Heart left ventricle (tissue), 16 donors: ENCODE results near the gene EXOC3L4. TPM values are rescaled to one million over a fixed set of nuclear protein-coding genes. Genes with fewer than 3 reads are reported as not detected.

Experiments used
- ATAC-seq, 4 donors: fragments of 200-7000 bp; cut with Tn5 transposase; one replicate each; pipeline ENCODE4 v1.9.1; 2020 to 2022; ENCODE audit warnings: moderate library complexity in 4 of 4, mild to moderate bottlenecking in 3 of 4, moderate number of reproducible peaks in 1 of 4
- DNase-seq, 5 donors: peaks; one replicate each; pipeline ENCODE4 v3.0.0-alpha.2; 2020
- H3K27ac ChIP-seq, 12 donors: fragments of 200-600 bp; sonication (generic) in 4 of 12; one replicate each; pipeline versions ENCODE4 v1.5.0 to v1.8.0; 2016 to 2022; ENCODE audit warnings: mild to moderate bottlenecking in 2 of 12
- H3K27me3 ChIP-seq, 9 donors: fragments of 200-600 bp; sonication (generic) in 2 of 9; one replicate each; pipeline versions ENCODE4 v1.5.1 to v1.8.0; 2016 to 2022; ENCODE audit warnings: mild to moderate bottlenecking in 3 of 9
- H3K36me3 ChIP-seq, 9 donors: fragments of 200-600 bp; sonication (generic) in 2 of 9; one replicate each; pipeline versions ENCODE4 v1.5.0 to v1.8.0; 2018 to 2022; ENCODE audit warnings: mild to moderate bottlenecking in 2 of 9
- H3K4me1 ChIP-seq, 12 donors: fragments of 200-600 bp; sonication (generic) in 4 of 12; one replicate each; pipeline versions ENCODE4 v1.5.0 to v1.8.0; 2016 to 2022; ENCODE audit warnings: mild to moderate bottlenecking in 3 of 12
- H3K4me3 ChIP-seq, 12 donors: fragments of 200-600 bp; sonication (generic) in 4 of 12; one replicate each; pipeline versions ENCODE4 v1.5.0 to v1.8.0; 2017 to 2022; ENCODE audit warnings: mild to moderate bottlenecking in 9 of 12, moderate library complexity in 4 of 12
- H3K9me3 ChIP-seq, 12 donors: fragments of 200-600 bp; sonication (generic) in 4 of 12; one replicate each; pipeline versions ENCODE4 v1.5.0 to v1.8.0; 2016 to 2022; ENCODE audit warnings: mild to moderate bottlenecking in 1 of 12
- POLR2A ChIP-seq, 2 donors: fragments of 450-650 bp; IDR thresholded peaks; one replicate each; pipeline ENCODE4 v1.6.1; 2017; ENCODE audit warnings: antibody characterized with exemption in 2 of 2, mild to moderate bottlenecking in 2 of 2, moderate library complexity in 2 of 2
- WGBS, 4 donors: extraction: QIAGEN DNeasy Blood & Tissue Kit in 2 of 4; methylation state at CpG; one replicate each; pipeline versions ENCODE4 v1.1.5 to v1.1.7; 2013 to 2018; 5-methylcytosine and 5-hydroxymethylcytosine counted together
- intact Hi-C, 10 donors: fragments of 100-400 bp; cut with DNase I; formaldehyde crosslinking; loops; one replicate each; pipeline versions ENCODE4 v1.11.1 to v1.14.2; 2022
- polyA plus RNA-seq, 2 donors: library from polyadenylated mRNA; stranded (reverse); fragments of 200-250 nt; gene quantifications; one replicate each; pipeline ENCODE4 v1.2.3, GENCODE V29; 2013
- total RNA-seq, 9 donors: library from RNA; depleted of rRNA in 2 of 9; stranded (reverse); fragments of >200 nt in 2 of 9; fragmentation: NEBNext Ultra II Directional in 3 of 9; extraction: Animal tissue kit (Norgen Biotek cat#: 25700) in 3 of 9; gene quantifications; one replicate each; pipeline versions ENCODE4 v1.1.0 to v1.2.4, GENCODE V29; 2016 to 2023
- TF ChIP-seq, protein P1 (sequence below), 12 donors: fragments of 200-600 bp; sonication (generic) in 4 of 12; IDR thresholded peaks; one replicate each; pipeline versions ENCODE4 v1.5.0 to v1.8.0; 2018 to 2022; ENCODE audit warnings: antibody characterized with exemption in 12 of 12, mild to moderate bottlenecking in 5 of 12
- donor health status: ischemic (EF 13 %, LVEDD 7.1; RV severe dilation, severe dysfunction).
- donor health status: healthy with polysubstance abuse.
- donor health status: DM: no; HTN: yes; CAD: no.
- donor health status: DM: no; HTN: no; CAD: no.
- donor health status: ischemic (EF 25% LVEDD 6.9; RV normal size, moderate dysfunction).
- donor health status: ischemic (EF 25% LVEDD 5.7; RV mildly dilated, moderate dysfunction).
- donor health status: healthy.
- donor health status: DM: yes; HTN: yes; CAD: no.
- donor health status: ischemic (EF 35%, LVEDD 5.7; RV mildly dilated, moderate dysfunction).
- donor health status: nonischemic (EF 11% LVEDD 7.7; RV severe dilation, severe dysfunction).
- donor health status: DM: yes; HTN: yes; CAD: no.
- donor health status: PGD.
- donor health status: ischemic (EF 29% LVEDD 5.4; RV normal size, mild dysfunction).
- donor health status: nonischemic (EF 23%, LVEDD 6.1; RV moderate dilation, normal function).

EXOC3L4 gene
- total and polyA plus RNA-seq, 11 donors = 0.21 to 3.2 (median 0.47) TPM; not detected in 5

DNA sequence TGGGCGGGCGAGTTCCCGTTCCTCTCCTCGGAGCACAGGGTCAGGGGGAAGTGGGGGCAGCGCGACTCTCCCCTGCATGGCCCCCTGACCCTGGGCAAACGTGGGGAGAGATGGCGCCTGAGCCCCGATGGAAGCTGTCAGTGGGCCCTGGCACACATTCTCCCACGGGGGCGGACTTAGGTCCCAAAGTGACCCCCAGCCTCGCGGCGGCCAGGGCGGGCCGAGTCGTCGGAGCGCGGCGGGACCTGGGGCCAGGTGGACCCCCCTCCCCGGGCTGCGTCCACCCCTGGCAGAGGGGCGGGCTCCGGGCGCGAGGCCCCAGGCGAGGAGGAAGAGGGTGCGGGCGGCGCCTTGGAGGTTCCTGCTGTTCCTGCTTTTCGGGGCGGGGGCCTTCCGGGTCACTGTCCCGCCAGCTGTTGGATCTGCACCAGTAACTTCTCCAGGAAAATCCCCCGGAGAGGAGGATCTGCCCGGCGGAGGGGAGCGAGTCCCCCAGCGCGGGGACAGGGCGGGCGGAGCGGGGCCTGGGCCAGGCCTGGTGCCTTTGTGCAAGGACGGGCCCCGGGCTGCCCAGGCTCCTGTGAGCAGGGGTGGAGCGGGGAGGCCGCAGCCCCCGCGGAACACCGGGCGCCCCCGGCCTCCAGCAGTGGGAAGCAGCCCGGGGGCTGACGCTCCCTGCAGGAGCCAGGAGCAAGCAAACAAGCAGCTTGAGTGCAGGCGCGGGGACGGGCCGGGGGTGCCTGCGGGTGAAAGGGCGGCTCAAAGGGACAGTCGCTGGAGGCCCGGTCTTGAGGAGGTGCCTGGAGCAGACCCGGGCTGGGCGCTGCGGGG is 44.0 kb downstream of the EXOC3L4 start:
- peaks cover 0 to 16% (median 4%) of the 10 kb centered on the region in 9 donors for H3K27me3 ChIP-seq
- DNase-seq (no peak), ATAC-seq (peak in 2 of 4 donors; percentile 28 to 37)
- intact Hi-C loops = no loop called here
- peaks cover 2 to 37% (median 20%) of the 10 kb centered on the region in 9 donors for H3K36me3 ChIP-seq
- TF ChIP-seq POLR2A (IDR thresholded peaks at IDR 0.05) = no peak
- TF ChIP-seq, protein P1, sequence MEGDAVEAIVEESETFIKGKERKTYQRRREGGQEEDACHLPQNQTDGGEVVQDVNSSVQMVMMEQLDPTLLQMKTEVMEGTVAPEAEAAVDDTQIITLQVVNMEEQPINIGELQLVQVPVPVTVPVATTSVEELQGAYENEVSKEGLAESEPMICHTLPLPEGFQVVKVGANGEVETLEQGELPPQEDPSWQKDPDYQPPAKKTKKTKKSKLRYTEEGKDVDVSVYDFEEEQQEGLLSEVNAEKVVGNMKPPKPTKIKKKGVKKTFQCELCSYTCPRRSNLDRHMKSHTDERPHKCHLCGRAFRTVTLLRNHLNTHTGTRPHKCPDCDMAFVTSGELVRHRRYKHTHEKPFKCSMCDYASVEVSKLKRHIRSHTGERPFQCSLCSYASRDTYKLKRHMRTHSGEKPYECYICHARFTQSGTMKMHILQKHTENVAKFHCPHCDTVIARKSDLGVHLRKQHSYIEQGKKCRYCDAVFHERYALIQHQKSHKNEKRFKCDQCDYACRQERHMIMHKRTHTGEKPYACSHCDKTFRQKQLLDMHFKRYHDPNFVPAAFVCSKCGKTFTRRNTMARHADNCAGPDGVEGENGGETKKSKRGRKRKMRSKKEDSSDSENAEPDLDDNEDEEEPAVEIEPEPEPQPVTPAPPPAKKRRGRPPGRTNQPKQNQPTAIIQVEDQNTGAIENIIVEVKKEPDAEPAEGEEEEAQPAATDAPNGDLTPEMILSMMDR (IDR thresholded peaks at IDR 0.05) = no peak
- peak overlapping the region in 9 of 12 donors; percentile 2 to 44 (median 35) for H3K4me3 ChIP-seq
- no peaks in the 10 kb centered on the region for H3K9me3 ChIP-seq
- H3K4me1 ChIP-seq = peaks cover 0 to 35% (median 16%) of the 10 kb centered on the region in 12 donors
- H3K27ac ChIP-seq = peak overlapping the region in 6 of 12 donors; percentile 0 to 42 (median 31)
- 39 to 57% (median 54%) methylated on average over 27 to 66 of the region's 66 CpGs for WGBS, 4 donors

DNA sequence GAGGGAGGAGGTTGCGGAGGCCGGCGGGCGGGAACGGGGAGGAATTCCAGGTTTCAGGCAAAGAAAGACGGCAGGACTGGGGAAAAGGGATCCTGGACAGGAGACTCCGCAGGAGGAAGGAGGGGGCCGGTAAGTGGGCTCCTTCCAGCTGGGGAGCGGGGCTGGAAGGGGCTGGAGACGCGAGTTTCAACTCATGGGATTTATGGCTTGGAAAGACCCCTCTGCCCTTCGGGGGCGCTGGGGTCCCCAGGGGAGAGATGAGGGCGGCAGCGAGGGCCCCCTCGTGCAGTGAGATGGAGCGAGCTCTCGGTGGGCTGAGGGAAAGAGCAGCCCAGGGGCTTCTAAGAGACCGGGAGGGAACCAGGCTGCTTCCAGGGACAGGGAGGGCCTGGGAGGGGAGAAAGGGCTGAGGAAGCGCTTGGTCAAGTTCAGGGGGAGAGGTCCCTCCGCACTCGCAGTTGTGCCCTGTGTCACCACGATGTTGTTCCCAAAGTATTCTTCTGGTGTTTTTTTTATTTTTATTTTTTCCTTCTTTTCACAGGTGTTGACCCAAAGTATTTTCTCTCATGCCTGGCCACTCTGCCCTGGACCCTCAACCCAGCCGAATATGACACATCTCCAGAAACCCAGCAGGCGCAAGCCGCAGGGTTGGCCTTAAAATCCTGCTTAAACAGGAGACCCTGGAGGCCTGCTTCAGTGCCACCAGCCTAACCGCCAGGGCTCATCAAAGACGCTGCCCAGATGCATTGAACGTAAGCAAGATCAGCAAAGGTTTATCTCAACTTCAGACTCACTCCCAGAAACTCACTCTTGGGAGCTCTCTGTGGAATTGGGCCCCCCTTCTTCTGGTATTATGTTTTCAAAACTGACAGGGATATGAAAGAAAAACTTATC is 44.9 kb downstream of the EXOC3L4 start:
- peak overlapping the region in 2 of 12 donors; percentile 40 to 42 for H3K27ac ChIP-seq
- TF ChIP-seq POLR2A (IDR thresholded peaks at IDR 0.05) = no peak
- TF ChIP-seq, protein P1 (IDR thresholded peaks at IDR 0.05) = no peak
- ATAC-seq = no peak
- 66 to 74% (median 69%) methylated on average over 29 of the region's 29 CpGs for WGBS, 4 donors
- peak overlapping the region in 9 of 12 donors; percentile 2 to 44 (median 35) for H3K4me3 ChIP-seq
- intact Hi-C loops = loop anchor here in 5 of 10 donors (2.0 to 5.0 kb wide), 2 partner anchors 32 to 35 kb away; no protein-coding TSS in a partner anchor
- no peak for DNase-seq
- peaks cover 0 to 35% (median 16%) of the 10 kb centered on the region in 12 donors for H3K4me1 ChIP-seq
- peaks cover 0 to 28% (median 13%) of the 10 kb centered on the region in 9 donors for H3K36me3 ChIP-seq
- peaks cover 0 to 25% (median 7%) of the 10 kb centered on the region in 9 donors for H3K27me3 ChIP-seq
- H3K9me3 ChIP-seq = no peaks in the 10 kb centered on the region

DNA sequence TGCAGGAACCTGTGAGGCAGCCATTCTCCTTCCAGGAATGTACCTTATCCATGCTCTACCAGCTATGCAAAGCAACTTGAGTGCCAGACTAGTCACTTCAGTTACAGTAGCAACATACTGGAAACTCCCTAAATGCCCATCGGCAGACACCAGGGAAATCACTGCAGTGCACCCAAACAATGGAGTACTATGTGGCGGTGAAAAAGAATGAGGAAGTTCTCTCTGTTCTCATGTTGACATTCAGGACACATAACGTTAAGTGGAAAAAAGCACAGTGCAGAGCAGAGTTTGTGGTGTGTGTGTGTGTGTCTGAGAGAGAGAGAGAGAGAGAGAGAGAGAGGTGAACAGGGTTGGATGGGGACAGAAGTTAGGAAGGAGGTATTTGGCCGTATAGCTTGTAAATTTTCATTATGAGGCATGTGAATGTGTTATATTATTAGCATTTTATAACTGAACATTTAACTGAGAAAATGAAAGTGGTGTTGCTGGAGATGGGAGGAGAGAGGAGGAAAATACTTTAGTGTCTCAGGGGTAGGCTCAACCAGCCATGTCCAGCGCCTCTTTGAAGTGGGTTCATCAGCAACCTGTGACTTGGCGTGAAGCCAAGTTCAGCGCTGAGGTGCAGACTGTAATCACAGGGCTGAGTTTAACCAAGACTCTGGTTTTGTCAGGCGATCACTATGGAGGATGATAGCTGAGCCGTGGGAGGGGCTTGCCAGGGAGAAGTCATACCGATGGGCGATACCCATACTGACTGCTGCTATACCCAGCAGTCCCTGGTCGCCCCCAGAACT is 46.0 kb downstream of the EXOC3L4 start:
- Histone ChIP-seq H3K4me3 (no peak overlapping the region), H3K27me3 (peaks cover 0 to 29% (median 7%) of the 10 kb centered on the region in 9 donors), H3K9me3 (no peaks in the 10 kb centered on the region), H3K4me1 (peaks cover 0 to 35% (median 16%) of the 10 kb centered on the region in 12 donors), H3K36me3 (peaks cover 0 to 17% (median 4%) of the 10 kb centered on the region in 9 donors), H3K27ac (no peak overlapping the region)
- 54 to 61% (median 55%) methylated on average over 12 of the region's 12 CpGs for WGBS, 4 donors
- DNase-seq = no peak
- intact Hi-C loops = loop anchor here in 5 of 10 donors (2.0 to 5.0 kb wide), 2 partner anchors 33 to 36 kb away; no protein-coding TSS in a partner anchor
- TF ChIP-seq, protein P1 (IDR thresholded peaks at IDR 0.05) = no peak
- ATAC-seq = no peak
